ENCODE data around the gene PASD1.
"Not testable (repeated sequence)": the region's sequence is repeated elsewhere in the genome, so short reads cannot be mapped to it uniquely, and the experiment has no call there.

The PASD1 gene

GRCh38 chrX:151563449-151563848 is at the start of gene PASD1:
TSS of gene PASD1 (plus strand) at chrX:151563675. CDS start at chrX:151601554, 37,879 bp downstream.
- no peak for DNase-seq

GRCh38 chrX:151515237-151515636 is 48.2 kb upstream of the PASD1 start:
- DNase-seq: no peak

GRCh38 chrX:151516538-151517187 is 46.8 kb upstream of the PASD1 start:
- DNase-seq: no peak

GRCh38 chrX:151517421-151517820 is 46.1 kb upstream of the PASD1 start:
- no peak for DNase-seq

- DNase-seq: no peak
Observed at GRCh38 chrX:151523351-151523750, 40.1 kb upstream of the PASD1 start.

GRCh38 chrX:151536571-151536970 is 26.9 kb upstream of the PASD1 start:
- no peak for DNase-seq

GRCh38 chrX:151537572-151537971 is 25.9 kb upstream of the PASD1 start:
- no peak for DNase-seq

GRCh38 chrX:151538190-151539122 is 25.0 kb upstream of the PASD1 start:
- DNase-seq: no peak

- no peak for DNase-seq
Observed at GRCh38 chrX:151543706-151544105, 19.8 kb upstream of the PASD1 start.

GRCh38 chrX:151546226-151546625 is 17.2 kb upstream of the PASD1 start:
- DNase-seq: not testable (repeated sequence)

- not testable (repeated sequence) for DNase-seq
Observed at GRCh38 chrX:151551176-151551575, 12.3 kb upstream of the PASD1 start.

- DNase-seq: no peak
Observed at GRCh38 chrX:151552743-151553142, 10.7 kb upstream of the PASD1 start.

GRCh38 chrX:151555301-151555700 is 8.2 kb upstream of the PASD1 start:
- not testable (repeated sequence) for DNase-seq

GRCh38 chrX:151562485-151562884 is 990 bp upstream of the PASD1 start:
- DNase-seq: not testable (repeated sequence)

GRCh38 chrX:151563003-151563402 is 472 bp upstream of the PASD1 start:
- DNase-seq: not testable (repeated sequence)

GRCh38 chrX:151564035-151564434 is 560 bp downstream of the PASD1 start:
- no peak for DNase-seq

- not testable (repeated sequence) for DNase-seq
Observed at GRCh38 chrX:151566872-151567271, 3.4 kb downstream of the PASD1 start.

GRCh38 chrX:151570561-151570960 is 7.1 kb downstream of the PASD1 start:
- no peak for DNase-seq

- DNase-seq: not testable (repeated sequence)
Observed at GRCh38 chrX:151593384-151593783, 29.9 kb downstream of the PASD1 start.

GRCh38 chrX:151596282-151596681 is 32.8 kb downstream of the PASD1 start:
- DNase-seq: no peak

GRCh38 chrX:151604931-151605330 is 41.5 kb downstream of the PASD1 start:
- no peak for DNase-seq

- DNase-seq: no peak
Observed at GRCh38 chrX:151609222-151609621, 45.7 kb downstream of the PASD1 start.

- DNase-seq: no peak
Observed at GRCh38 chrX:151621422-151621821, 57.9 kb downstream of the PASD1 start.

GRCh38 chrX:151624677-151625076 is 61.2 kb downstream of the PASD1 start:
- no peak for DNase-seq
